GM12875 (cell line): ENCODE measurements around the gene AIRE.

ENCODE experiments used
- H3K4me3 ChIP-seq: one replicate; pipeline ENCODE4 v1.5.1; 2011; ENCODE audit warnings: low read depth, low read length, control low read depth
- CTCF ChIP-seq: IDR thresholded peaks from 2 replicates; pipeline ENCODE4 v1.5.1; 2011; ENCODE audit warnings: low read depth, mild to moderate bottlenecking, control low read depth, inconsistent platforms, low read length, moderate library complexity, borderline replicate concordance; ENCODE audit not compliant: insufficient read depth

Gene AIRE

GRCh38 chr21:44258056-44258725, 27.5 kb upstream of the AIRE start:
- TF ChIP-seq CTCF: no peak
- no peak overlapping the region for H3K4me3 ChIP-seq

DNA sequence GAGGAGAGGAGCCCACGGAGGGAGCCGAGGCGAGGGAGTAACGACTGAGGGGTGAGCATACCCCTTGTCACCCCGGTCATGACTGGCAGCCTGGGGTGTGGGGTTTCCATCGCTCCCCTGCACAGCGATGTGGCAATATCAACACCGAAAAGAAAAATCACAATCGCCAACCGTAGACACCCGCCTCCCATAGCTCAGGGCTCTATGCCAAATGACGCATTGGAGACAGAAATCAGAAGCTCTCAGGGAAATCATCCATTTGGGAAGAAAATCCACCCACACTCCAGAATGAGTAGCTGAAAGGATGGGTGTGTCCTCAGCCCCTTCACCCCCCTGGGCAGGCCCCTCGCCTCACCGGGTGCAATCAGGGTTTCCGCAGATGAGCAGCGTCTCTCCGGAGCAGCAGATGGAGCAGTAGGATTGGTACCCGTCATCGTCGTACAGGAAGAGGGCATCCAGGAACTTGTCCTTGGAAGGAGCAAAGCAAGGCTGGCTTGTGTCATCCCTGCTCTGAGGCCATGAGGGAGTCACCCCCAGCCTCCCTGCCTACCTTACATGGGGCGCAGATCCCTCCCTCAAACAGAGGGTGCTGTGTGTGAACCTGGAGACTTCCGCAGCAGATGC, 26.5 kb upstream of the AIRE start:
- no peak for TF ChIP-seq CTCF
- no peak overlapping the region for H3K4me3 ChIP-seq

GRCh38 chr21:44260066-44260465, 25.6 kb upstream of the AIRE start:
- TF ChIP-seq CTCF: no peak

GRCh38 chr21:44260791-44261631, 24.7 kb upstream of the AIRE start:
- no peak for TF ChIP-seq CTCF

More at GRCh38 chr21:44260066-44260465, 25.6 kb upstream of the AIRE start:
- H3K4me3 ChIP-seq: no peak overlapping the region

GRCh38 chr21:44261675-44262295, 23.9 kb upstream of the AIRE start, which contains the start of gene DNMT3L:
Gene DNMT3L, minus strand, starts transcription at chr21:44261897. Its CDS starts 638 bp downstream, at chr21:44261259.
- no peak within 1 kb of the TSS for H3K4me3 ChIP-seq
- no peak for TF ChIP-seq CTCF

More at GRCh38 chr21:44260791-44261631, 24.7 kb upstream of the AIRE start:
- no peak overlapping the region for H3K4me3 ChIP-seq

- TF ChIP-seq CTCF: no peak
- H3K4me3 ChIP-seq: no peak overlapping the region
Measured at GRCh38 chr21:44262338-44263056, 23.2 kb upstream of the AIRE start.
